Activated T-cell treated with anti-CD3 and anti-CD28 coated beads, Interleukin-2, amount 50 U/mL, for 24 hours (primary cell): ENCODE data around the gene GABRP.
"Not testable (repeated sequence)": the region's sequence is repeated elsewhere in the genome, so short reads cannot be mapped to it uniquely, and the experiment has no call there.

ENCODE experiments used
- DNase-seq: peaks from one replicate; pipeline ENCODE4 v3.0.0-alpha.2; 2020
- H3K27ac Mint-ChIP-seq: 2 replicates; pipeline ENCODE4 v1.8.0; 2020; ENCODE audit warnings: mild to moderate bottlenecking, mixed read lengths
- H3K27me3 Mint-ChIP-seq: 2 replicates; pipeline ENCODE4 v1.8.0; 2020; ENCODE audit warnings: mixed read lengths
- H3K36me3 Mint-ChIP-seq: 2 replicates; pipeline ENCODE4 v1.8.0; 2020; ENCODE audit warnings: low read depth, mixed read lengths
- H3K4me1 Mint-ChIP-seq: 2 replicates; pipeline ENCODE4 v1.8.0; 2020; ENCODE audit warnings: low read depth, mixed read lengths
- H3K4me3 Mint-ChIP-seq: 2 replicates; pipeline ENCODE4 v1.8.0; 2020; ENCODE audit warnings: mild to moderate bottlenecking, moderate library complexity, mixed read lengths
- H3K9me3 Mint-ChIP-seq: 2 replicates; pipeline ENCODE4 v1.8.0; 2020; ENCODE audit warnings: mixed read lengths

GABRP gene

GRCh38 chr5:170762298-170762697 lies 21.2 kb upstream of the GABRP start:
- H3K36me3 Mint-ChIP-seq, H3K4me3 Mint-ChIP-seq, DNase-seq, H3K9me3 Mint-ChIP-seq, H3K27ac Mint-ChIP-seq, H3K27me3 Mint-ChIP-seq, H3K4me1 Mint-ChIP-seq: not testable (repeated sequence)

- not testable (repeated sequence) for H3K4me1 Mint-ChIP-seq, H3K36me3 Mint-ChIP-seq, H3K9me3 Mint-ChIP-seq, H3K27me3 Mint-ChIP-seq, DNase-seq, H3K4me3 Mint-ChIP-seq, H3K27ac Mint-ChIP-seq
Measured at GRCh38 chr5:170765868-170766267, 17.7 kb upstream of the GABRP start.

GRCh38 chr5:170769246-170769645 lies 14.3 kb upstream of the GABRP start:
- Mint-ChIP-seq H3K36me3 (no peaks in the 10 kb centered on the region), H3K9me3 (no peaks in the 10 kb centered on the region), H3K4me3 (no peak overlapping the region), H3K27ac (no peak overlapping the region), H3K4me1 (no peaks in the 10 kb centered on the region), H3K27me3 (no peaks in the 10 kb centered on the region)
- no peak for DNase-seq

- no peaks in the 10 kb centered on the region for H3K4me1 Mint-ChIP-seq
- H3K4me3 Mint-ChIP-seq = no peak overlapping the region
- no peaks in the 10 kb centered on the region for H3K27me3 Mint-ChIP-seq
- no peak overlapping the region for H3K27ac Mint-ChIP-seq
- no peaks in the 10 kb centered on the region for H3K9me3 Mint-ChIP-seq
- H3K36me3 Mint-ChIP-seq = no peaks in the 10 kb centered on the region
- no peak for DNase-seq
Measured at GRCh38 chr5:170769898-170770416, 13.6 kb upstream of the GABRP start.

GRCh38 chr5:170771496-170771895 lies 12.0 kb upstream of the GABRP start:
- DNase-seq = no peak
- H3K4me3 Mint-ChIP-seq = no peak overlapping the region
- H3K4me1 Mint-ChIP-seq = no peaks in the 10 kb centered on the region
- H3K27me3 Mint-ChIP-seq = no peaks in the 10 kb centered on the region
- H3K27ac Mint-ChIP-seq = no peak overlapping the region
- H3K36me3 Mint-ChIP-seq = no peaks in the 10 kb centered on the region
- no peaks in the 10 kb centered on the region for H3K9me3 Mint-ChIP-seq

GRCh38 chr5:170773024-170773985 lies 10.2 kb upstream of the GABRP start:
- Mint-ChIP-seq H3K9me3 (no peaks in the 10 kb centered on the region), H3K27ac (no peak overlapping the region), H3K27me3 (no peaks in the 10 kb centered on the region), H3K4me3 (no peak overlapping the region), H3K4me1 (no peaks in the 10 kb centered on the region), H3K36me3 (no peaks in the 10 kb centered on the region)
- no peak for DNase-seq

GRCh38 chr5:170774831-170775230 lies 8.7 kb upstream of the GABRP start:
- Mint-ChIP-seq H3K9me3 (no peaks in the 10 kb centered on the region), H3K4me3 (no peak overlapping the region), H3K27ac (no peak overlapping the region), H3K27me3 (no peaks in the 10 kb centered on the region), H3K36me3 (no peaks in the 10 kb centered on the region), H3K4me1 (no peaks in the 10 kb centered on the region)
- DNase-seq = no peak

- Mint-ChIP-seq H3K27ac (no peak overlapping the region), H3K27me3 (no peaks in the 10 kb centered on the region), H3K4me1 (no peaks in the 10 kb centered on the region)
Measured at GRCh38 chr5:170781946-170782345, 1.6 kb upstream of the GABRP start.

GRCh38 chr5:170782438-170782837 lies 1.1 kb upstream of the GABRP start:
- no peak for DNase-seq
- no peaks in the 10 kb centered on the region for H3K9me3 Mint-ChIP-seq
- no peaks in the 10 kb centered on the region for H3K36me3 Mint-ChIP-seq
- H3K27ac Mint-ChIP-seq = no peak overlapping the region
- H3K4me1 Mint-ChIP-seq = no peaks in the 10 kb centered on the region
- H3K27me3 Mint-ChIP-seq = no peaks in the 10 kb centered on the region
- H3K4me3 Mint-ChIP-seq = no peak overlapping the region

More at GRCh38 chr5:170781946-170782345, 1.6 kb upstream of the GABRP start:
- Mint-ChIP-seq H3K36me3 (no peaks in the 10 kb centered on the region), H3K9me3 (no peaks in the 10 kb centered on the region), H3K4me3 (no peak overlapping the region)
- no peak for DNase-seq

GRCh38 chr5:170785416-170785815 lies 1.9 kb downstream of the GABRP start:
- no peaks in the 10 kb centered on the region for H3K36me3 Mint-ChIP-seq
- no peaks in the 10 kb centered on the region for H3K9me3 Mint-ChIP-seq
- no peaks in the 10 kb centered on the region for H3K27me3 Mint-ChIP-seq
- no peak overlapping the region for H3K27ac Mint-ChIP-seq
- no peak for DNase-seq
- no peaks in the 10 kb centered on the region for H3K4me1 Mint-ChIP-seq
- H3K4me3 Mint-ChIP-seq = no peak overlapping the region

GRCh38 chr5:170787216-170787615 lies 3.7 kb downstream of the GABRP start:
- no peak overlapping the region for H3K4me3 Mint-ChIP-seq
- H3K36me3 Mint-ChIP-seq = no peaks in the 10 kb centered on the region
- H3K4me1 Mint-ChIP-seq = no peaks in the 10 kb centered on the region
- DNase-seq = no peak
- no peak overlapping the region for H3K27ac Mint-ChIP-seq
- H3K9me3 Mint-ChIP-seq = no peaks in the 10 kb centered on the region
- no peaks in the 10 kb centered on the region for H3K27me3 Mint-ChIP-seq

GRCh38 chr5:170788626-170789304 lies 5.2 kb downstream of the GABRP start:
- Mint-ChIP-seq H3K27ac (no peak overlapping the region), H3K36me3 (no peaks in the 10 kb centered on the region), H3K4me3 (no peak overlapping the region), H3K9me3 (no peaks in the 10 kb centered on the region), H3K4me1 (no peaks in the 10 kb centered on the region), H3K27me3 (no peaks in the 10 kb centered on the region)
- DNase-seq = no peak

- no peaks in the 10 kb centered on the region for H3K36me3 Mint-ChIP-seq
- no peaks in the 10 kb centered on the region for H3K4me1 Mint-ChIP-seq
- no peak overlapping the region for H3K27ac Mint-ChIP-seq
- H3K9me3 Mint-ChIP-seq = no peaks in the 10 kb centered on the region
- H3K27me3 Mint-ChIP-seq = no peaks in the 10 kb centered on the region
- H3K4me3 Mint-ChIP-seq = no peak overlapping the region
- DNase-seq = no peak
Measured at GRCh38 chr5:170791325-170791954, 7.9 kb downstream of the GABRP start.

- Mint-ChIP-seq H3K4me3 (no peak overlapping the region), H3K4me1 (no peaks in the 10 kb centered on the region), H3K36me3 (no peaks in the 10 kb centered on the region), H3K27me3 (no peaks in the 10 kb centered on the region), H3K27ac (no peak overlapping the region), H3K9me3 (no peaks in the 10 kb centered on the region)
- no peak for DNase-seq
Measured at GRCh38 chr5:170792878-170793277, 9.4 kb downstream of the GABRP start.
